HG02610 (cell line): ENCODE results near the gene ANKLE1.

Experiments used
- ATAC-seq: cut with Tn5 transposase; IDR thresholded peaks from one replicate; pipeline ENCODE4 v1.9.1; 2021; ENCODE audit warnings: mild to moderate bottlenecking, moderate library complexity; ENCODE audit not compliant: unreplicated experiment

Gene ANKLE1

GRCh38 chr19:17305216-17305516, 23.5 kb downstream of the ANKLE1 start:
- no peak for ATAC-seq

DNA sequence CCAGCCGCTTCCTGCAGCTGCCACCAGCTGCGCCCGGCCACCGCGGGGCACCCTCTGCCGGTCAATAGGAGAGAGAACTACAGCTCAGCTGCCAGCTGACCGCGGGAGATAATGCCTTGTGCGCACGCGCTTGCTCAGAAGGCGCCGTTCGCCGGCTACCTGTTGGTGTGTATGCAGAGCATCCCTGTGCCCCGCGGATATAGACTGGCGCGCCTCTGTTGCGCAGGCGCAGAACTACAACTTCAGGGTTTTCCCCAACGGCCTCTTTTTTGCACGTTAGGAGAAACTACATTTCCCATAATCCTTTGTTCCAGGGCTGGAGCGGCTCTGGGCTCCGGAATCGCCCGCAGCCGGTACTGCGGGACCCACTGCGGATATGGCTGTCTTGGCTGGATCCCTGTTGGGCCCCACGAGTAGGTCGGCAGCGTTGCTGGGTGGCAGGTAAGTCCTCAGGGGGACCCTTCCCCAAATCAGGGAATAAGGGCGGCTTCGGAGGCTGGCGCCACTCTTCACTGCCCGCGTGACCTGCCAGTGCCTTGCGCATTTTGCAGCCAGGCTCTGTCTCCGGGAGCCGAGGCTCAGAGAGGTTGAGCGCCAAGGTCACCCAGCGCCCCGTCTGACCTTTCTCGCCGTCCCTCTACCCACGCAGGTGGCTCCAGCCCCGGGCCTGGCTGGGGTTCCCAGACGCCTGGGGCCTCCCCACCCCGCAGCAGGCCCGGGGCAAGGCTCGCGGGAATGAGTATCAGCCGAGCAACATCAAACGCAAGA, 24.0 kb downstream of the ANKLE1 start, which contains the start of gene MRPL34:
TSS of gene MRPL34 (plus strand) at position 356 of the 768 bp plus-strand sequence. CDS start at position 377, 21 bp downstream.
- ATAC-seq, result peak; percentile 62

DNA sequence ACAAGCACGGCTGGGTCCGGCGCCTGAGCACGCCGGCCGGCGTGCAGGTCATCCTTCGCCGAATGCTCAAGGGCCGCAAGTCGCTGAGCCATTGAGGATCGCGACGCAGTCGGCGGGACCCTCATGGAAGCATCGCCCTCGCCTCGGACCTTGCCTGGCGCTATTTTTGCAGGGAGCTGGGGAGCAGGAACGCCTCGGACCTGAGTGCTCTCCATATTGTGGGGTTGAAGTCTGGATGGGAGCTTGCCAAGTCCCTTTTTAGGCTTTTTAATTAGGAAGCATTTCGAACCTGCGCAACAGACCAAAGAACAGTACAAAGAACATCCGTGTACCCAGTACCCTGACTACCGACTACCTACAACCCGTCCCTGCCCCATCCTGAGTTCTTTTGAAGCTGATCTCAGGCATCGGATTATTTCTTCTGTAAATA, 24.6 kb downstream of the ANKLE1 start:
- ATAC-seq, result no peak

GRCh38 chr19:17307876-17308377, 26.2 kb downstream of the ANKLE1 start:
- ATAC-seq, result no peak

GRCh38 chr19:17309198-17309964, 27.7 kb downstream of the ANKLE1 start, which contains the start of gene DDA1:
TSS of gene DDA1 (plus strand) at chr19:17309563. CDS start at chr19:17309655, 92 bp downstream.
- peak; percentile 66 for ATAC-seq

- ATAC-seq, result no peak
Observed at GRCh38 chr19:17309965-17310461, 28.3 kb downstream of the ANKLE1 start.

DNA sequence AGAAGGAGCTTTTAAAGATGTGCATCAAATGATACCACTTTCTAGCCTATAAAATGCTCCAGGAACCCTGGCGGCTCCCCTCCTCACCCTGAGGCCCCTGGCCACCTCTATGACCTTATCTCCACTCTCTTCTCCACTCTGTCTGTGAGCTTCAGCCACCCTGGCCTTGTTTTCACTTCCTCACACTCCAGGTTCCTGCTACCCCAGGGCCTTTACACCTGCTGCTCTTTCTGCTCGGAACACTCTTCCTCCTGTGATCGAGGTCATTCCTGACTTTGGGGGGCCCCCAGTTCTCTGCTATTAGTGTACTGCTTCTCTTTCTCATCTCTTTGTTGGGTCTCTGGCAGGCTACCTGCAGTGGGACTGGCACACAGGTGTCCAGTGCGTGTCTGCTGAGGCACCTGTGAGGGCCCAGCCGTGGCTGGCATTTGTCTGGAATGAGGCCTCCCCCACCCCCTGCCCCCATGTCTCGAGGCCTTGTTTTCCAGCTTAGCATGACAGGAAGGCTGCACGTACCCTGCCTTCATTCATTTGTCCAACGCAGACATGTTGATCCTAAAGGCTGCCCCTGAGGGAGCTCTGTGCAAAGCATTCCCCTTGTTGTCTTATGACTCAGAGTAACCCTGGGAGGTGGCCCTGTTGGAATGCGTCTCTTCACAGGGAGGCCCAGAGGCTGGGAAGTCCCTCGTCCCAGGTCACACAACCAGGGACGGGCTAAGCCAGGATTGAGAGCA, 29.9 kb downstream of the ANKLE1 start:
- ATAC-seq, result no peak

DNA sequence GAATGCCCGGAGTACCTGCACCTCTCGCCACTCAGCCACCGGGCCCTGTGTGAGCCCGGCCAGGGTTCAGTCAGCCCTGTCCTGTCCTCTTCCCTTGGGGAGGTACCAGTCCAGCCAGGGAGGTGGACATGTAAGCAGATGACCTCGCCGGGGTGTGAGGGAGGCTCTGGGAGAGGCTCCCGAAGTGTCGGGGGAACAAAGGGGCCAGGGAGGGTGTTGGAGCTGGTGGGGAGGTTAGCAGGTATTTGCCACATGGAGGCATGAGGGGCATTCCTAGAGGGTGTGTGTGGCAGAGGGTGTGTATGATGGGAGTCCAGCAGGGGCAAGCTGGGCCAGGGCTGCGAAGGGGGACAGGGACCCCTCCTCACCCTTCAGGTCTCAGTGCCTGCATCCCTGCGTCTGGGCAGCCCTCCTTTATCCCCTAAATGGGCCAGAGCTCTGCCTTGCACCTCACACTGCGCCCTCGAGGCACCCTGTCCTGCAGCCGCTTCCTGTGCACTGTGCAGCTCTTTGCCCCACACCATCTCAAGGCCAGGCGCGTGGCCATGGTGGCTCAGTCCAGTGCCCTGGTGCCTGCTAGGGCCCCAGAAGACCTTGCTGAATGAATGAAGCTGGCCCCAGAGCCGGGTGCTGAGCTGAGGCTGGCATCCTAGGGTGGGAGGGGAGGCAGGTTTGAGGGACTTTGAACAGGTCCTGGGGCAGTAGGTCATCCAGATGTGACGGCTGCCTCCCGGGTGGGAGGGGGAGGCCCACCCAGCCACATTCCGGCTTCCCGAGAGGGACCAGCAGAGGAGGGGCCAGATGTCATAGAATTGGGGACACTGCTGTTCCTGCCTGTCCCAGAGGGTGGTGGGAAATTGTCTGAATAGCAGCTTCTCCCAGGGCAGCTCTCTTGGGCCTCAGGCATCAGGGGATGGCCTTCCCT, 30.8 kb downstream of the ANKLE1 start:
- no peak for ATAC-seq

GRCh38 chr19:17314007-17314593, 32.4 kb downstream of the ANKLE1 start:
- ATAC-seq, result no peak

DNA sequence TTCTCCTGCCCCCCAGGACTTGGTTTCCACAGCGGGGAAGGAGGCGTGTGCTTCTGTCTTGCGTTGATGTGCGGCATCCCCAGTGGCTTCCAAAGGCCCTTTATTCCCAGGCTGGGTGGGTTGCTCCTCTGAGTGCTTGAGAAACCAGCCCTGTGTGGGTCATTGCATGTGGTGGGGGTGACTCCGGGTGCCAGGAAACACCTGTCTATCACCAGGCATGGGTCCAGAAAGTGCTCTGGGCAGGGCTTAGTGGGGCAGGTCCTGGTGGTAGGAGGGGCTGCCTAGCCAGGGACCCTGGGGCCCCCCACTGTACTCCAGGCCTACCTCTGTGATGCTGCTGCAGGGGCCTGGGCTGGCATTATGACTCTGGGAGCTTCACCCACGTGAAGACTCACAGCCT, 37.3 kb downstream of the ANKLE1 start:
- ATAC-seq, result no peak

DNA sequence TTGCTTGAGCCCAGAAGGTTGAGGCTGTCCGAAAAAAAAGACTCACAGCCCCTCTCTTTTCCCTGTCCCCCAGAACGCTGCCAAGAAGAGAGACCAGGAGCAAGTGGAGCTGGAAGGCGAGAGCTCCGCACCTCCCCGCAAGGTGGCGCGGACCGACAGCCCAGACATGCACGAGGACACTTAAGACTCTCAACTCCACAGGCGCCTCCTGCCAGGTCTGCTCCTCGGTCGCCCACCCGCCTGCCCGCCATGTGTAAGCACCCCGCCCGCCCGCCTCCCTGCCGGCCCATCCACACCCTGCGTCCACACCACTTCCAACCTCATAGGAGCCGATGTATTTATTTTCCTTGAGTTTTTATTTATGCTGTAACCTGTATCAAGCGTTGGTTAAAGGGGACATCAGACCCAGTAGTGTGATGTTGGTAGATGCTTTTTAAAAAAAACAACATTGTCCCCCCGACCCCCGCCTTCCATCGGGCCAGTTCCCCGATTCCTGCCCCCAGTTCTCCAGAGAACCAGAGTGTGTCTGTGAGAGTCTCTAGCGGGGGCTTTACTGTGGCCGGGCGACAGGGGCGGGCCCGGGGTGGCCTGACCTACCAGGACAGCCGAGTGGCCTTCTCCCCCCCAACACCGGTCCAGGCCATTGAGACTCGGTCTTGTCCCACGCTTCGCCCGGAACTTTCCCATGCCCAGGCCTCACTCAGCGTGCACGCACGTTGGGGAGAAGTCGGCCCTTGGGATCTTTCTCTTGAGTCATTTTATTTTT, 38.0 kb downstream of the ANKLE1 start:
- ATAC-seq, result no peak

- ATAC-seq, result no peak
Observed at GRCh38 chr19:17320435-17320834, 38.7 kb downstream of the ANKLE1 start.

GRCh38 chr19:17321655-17322489, 40.2 kb downstream of the ANKLE1 start:
- no peak for ATAC-seq

DNA sequence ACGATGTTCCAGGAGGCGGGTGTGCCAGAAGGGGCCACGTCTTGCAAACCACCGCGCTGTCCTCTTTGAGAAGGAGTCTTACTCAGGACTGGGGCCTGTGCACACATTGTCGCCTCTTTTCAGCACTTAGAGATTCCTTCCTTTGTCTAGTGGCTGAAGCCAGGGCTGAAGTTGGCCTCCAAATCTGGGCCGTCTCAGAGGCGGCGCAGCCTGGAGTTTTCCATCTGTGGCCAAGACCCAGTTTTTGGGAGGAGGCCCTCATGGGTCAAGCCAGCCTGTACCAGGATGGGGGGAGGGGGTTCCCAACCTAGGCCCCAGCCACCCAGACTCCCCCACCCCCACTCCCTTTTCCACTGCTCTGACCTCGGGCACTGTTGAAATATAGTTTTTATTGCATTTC, 41.2 kb downstream of the ANKLE1 start:
- no peak for ATAC-seq

- no peak for ATAC-seq
Observed at GRCh38 chr19:17323300-17323963, 41.7 kb downstream of the ANKLE1 start.

GRCh38 chr19:17323964-17324332, 42.2 kb downstream of the ANKLE1 start:
- ATAC-seq, result no peak

GRCh38 chr19:17324357-17325114, 42.8 kb downstream of the ANKLE1 start:
- ATAC-seq, result no peak
